ENCODE measurements around the gene TAF12. TPM values are rescaled to one million over a fixed set of nuclear protein-coding genes. Genes with fewer than 3 reads are reported as not detected.

Gene TAF12
- total RNA-seq, 4 donors from 2014 or later: 15.4 to 25.4 (median 18.4) TPM

DNA sequence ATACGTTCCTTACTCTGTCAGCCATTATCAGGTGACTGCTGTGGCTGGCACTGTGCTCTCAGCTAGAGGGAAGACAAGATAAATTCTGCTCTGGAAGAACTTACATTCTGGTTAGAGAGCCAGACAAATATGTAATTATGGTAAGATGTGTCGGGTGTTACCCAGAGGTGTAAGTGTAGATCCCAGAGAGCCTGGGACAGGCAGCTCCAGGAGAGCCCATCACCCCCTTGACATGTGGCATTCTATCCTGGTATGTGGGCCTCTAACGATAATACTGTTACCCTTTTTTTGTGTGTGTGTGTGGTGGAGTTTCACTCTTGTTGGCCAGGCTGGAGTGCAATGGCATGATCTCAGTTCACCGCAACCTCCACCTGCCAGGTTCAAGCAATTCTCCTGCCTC is 71.0 kb downstream of the TAF12 start:
- Histone ChIP-seq H3K4me3 (replicated peaks in 1 of 3) (no peak overlapping the region), H3K9me3 (no peaks in the 10 kb centered on the region), H3K4me1 (no peaks in the 10 kb centered on the region), H3K27ac (no peak overlapping the region), H3K27me3 (no peaks in the 10 kb centered on the region), H3K36me3 (peaks cover 35 to 54% of the 10 kb centered on the region in 2 donors)
- intact Hi-C loops (cut with DNase I): no loop called here
- TF ChIP-seq, protein P1, sequence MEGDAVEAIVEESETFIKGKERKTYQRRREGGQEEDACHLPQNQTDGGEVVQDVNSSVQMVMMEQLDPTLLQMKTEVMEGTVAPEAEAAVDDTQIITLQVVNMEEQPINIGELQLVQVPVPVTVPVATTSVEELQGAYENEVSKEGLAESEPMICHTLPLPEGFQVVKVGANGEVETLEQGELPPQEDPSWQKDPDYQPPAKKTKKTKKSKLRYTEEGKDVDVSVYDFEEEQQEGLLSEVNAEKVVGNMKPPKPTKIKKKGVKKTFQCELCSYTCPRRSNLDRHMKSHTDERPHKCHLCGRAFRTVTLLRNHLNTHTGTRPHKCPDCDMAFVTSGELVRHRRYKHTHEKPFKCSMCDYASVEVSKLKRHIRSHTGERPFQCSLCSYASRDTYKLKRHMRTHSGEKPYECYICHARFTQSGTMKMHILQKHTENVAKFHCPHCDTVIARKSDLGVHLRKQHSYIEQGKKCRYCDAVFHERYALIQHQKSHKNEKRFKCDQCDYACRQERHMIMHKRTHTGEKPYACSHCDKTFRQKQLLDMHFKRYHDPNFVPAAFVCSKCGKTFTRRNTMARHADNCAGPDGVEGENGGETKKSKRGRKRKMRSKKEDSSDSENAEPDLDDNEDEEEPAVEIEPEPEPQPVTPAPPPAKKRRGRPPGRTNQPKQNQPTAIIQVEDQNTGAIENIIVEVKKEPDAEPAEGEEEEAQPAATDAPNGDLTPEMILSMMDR (IDR thresholded peaks at IDR 0.05): no peak
- DNase-seq: no peak
- WGBS, 2 donors: 91 to 97% methylated on average over 4 of the region's 4 CpGs

DNA sequence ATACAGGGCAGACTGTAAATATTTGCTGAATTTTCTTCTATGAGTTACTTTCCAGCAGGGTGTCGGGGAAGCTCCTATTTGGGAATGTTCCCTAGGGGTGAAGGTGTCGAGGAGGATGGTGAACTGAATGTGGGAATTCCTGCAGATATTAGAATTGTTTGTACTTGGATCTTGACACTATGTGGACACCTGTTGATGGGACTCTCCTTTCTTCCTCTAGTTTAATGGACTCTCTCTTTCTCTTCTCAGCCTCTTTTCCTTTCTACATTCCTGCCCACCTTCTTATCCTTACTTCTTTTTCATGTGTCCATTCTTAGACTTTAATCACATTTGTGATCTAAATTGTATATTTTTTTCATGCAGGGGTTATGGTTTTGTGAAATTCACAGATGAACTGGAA is 75.9 kb downstream of the TAF12 start:
- intact Hi-C loops (cut with DNase I): no loop called here
- 97 to 98% methylated on average over 2 of the region's 2 CpGs for WGBS, 2 donors
- TF ChIP-seq, protein P1 (IDR thresholded peaks at IDR 0.05): no peak
- TF ChIP-seq POLR2A (IDR thresholded peaks at IDR 0.05): no peak
- Histone ChIP-seq H3K4me3 (replicated peaks in 1 of 3) (no peak overlapping the region), H3K4me1 (no peaks in the 10 kb centered on the region), H3K27ac (no peak overlapping the region), H3K36me3 (peaks cover 50 to 65% of the 10 kb centered on the region in 2 donors), H3K9me3 (no peaks in the 10 kb centered on the region), H3K27me3 (no peaks in the 10 kb centered on the region)
- DNase-seq: no peak

DNA sequence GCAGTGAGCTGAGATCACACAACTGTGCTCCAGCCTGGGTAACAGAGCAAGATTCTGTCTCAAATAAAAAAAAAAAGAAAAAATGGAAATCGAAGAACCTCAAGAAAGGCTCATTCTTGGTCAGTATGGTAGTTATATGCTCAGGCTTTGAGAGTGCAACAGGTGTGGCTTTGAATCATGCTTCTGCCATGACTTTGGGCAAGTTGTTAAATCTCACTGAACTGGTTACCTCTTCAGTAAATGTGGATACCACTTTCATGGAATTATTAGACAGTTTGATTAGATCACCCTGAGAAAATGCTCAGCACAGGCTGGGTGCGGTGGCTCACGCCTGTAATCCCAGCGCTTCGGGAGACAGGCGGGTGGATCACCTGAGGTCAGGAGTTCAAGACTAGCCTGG is 77.1 kb downstream of the TAF12 start:
- no peak for DNase-seq
- Histone ChIP-seq H3K4me1 (no peaks in the 10 kb centered on the region), H3K27ac (no peak overlapping the region), H3K4me3 (replicated peaks in 1 of 3) (no peak overlapping the region), H3K9me3 (no peaks in the 10 kb centered on the region), H3K27me3 (no peaks in the 10 kb centered on the region), H3K36me3 (peaks cover 50 to 66% of the 10 kb centered on the region in 2 donors)
- TF ChIP-seq, protein P1 (IDR thresholded peaks at IDR 0.05): no peak
- no peak for TF ChIP-seq POLR2A (IDR thresholded peaks at IDR 0.05)
- intact Hi-C loops (cut with DNase I): no loop called here
- 88 to 89% methylated on average over 6 of the region's 6 CpGs for WGBS, 2 donors

DNA sequence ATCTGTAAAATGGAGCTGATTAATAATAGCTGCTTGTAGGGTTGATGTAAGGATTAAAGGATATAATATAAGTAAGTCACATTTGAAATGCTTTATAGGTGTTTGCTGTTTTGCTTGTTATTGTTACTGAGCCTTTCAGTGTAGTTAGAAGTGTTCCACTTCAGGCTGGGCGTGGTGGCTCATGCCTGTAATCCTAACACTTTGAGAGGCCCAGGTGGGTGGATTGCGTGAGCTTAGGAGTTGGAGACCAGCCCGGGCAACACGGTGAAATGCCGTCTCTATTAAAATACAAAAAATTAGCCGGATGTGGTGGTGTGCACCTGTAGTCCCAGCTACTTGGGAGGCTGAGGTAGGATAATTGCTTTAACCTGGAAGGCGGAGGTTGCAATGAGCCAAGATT is 77.8 kb downstream of the TAF12 start:
- no peak for DNase-seq
- H3K36me3 ChIP-seq: peaks cover 47 to 72% of the 10 kb centered on the region in 2 donors
- H3K27ac ChIP-seq: no peak overlapping the region
- H3K4me3 ChIP-seq (replicated peaks in 1 of 3): no peak overlapping the region
- TF ChIP-seq, protein P1 (IDR thresholded peaks at IDR 0.05): no peak
- TF ChIP-seq POLR2A (IDR thresholded peaks at IDR 0.05): no peak
- no peaks in the 10 kb centered on the region for H3K27me3 ChIP-seq
- no peaks in the 10 kb centered on the region for H3K9me3 ChIP-seq
- WGBS, 2 donors: 95% methylated on average over 7 of the region's 7 CpGs
- no peaks in the 10 kb centered on the region for H3K4me1 ChIP-seq
- intact Hi-C loops (cut with DNase I): no loop called here

DNA sequence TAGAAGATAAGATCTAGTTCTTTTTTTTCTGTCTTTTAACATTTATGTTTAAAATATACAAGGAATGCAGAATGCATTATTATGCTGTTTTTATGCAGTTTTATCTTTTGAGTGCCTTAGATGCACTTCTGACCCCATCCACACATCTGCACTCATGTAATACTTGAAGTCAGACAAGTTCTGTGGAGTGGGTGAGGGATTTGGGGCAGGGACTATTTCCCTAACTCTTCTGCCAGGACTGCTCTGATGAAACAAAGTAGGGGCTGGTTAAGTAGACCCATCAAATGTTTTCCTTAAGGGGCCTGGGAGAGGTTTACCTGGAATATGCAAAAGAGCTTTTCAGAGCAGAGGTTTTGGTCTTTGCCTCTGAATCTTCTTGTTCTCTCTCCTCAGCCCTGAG is 78.6 kb downstream of the TAF12 start:
- no peak for DNase-seq
- H3K4me1 ChIP-seq: no peaks in the 10 kb centered on the region
- peaks cover 54 to 77% of the 10 kb centered on the region in 2 donors for H3K36me3 ChIP-seq
- no peak for TF ChIP-seq POLR2A (IDR thresholded peaks at IDR 0.05)
- TF ChIP-seq, protein P1 (IDR thresholded peaks at IDR 0.05): no peak
- intact Hi-C loops (cut with DNase I): no loop called here
- no peaks in the 10 kb centered on the region for H3K9me3 ChIP-seq
- H3K27ac ChIP-seq: no peak overlapping the region
- H3K4me3 ChIP-seq (replicated peaks in 1 of 3): no peak overlapping the region
- no peaks in the 10 kb centered on the region for H3K27me3 ChIP-seq
